ENCODE data around the gene PKP4. TPM values are rescaled to one million over a fixed set of nuclear protein-coding genes. Genes with fewer than 3 reads are reported as not detected.

The PKP4 gene
- total and polyA plus RNA-seq, 9 of the 15 experiments (the other 6 are each of a cell fraction or from before 2014, with no cell fraction given) = 24.6 to 99.1 (median 74.0) TPM

DNA sequence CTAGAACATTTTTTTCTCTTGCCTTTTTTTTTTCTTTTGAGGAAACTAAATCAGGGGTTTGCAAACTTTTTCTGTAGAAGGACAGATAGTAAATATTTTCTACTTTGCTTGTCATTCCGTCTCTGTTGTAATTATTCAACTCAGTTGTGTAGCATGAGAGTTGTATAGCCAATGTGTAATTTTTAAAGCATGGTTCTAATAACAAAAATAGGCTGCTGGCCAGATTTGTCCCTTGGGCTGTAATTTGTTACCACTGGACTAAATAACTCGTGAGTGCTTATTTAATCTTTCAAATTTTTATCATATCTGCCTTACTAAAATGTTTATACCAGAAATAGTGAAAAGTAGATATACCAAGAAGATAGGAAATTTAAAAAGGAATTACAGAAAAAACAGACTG, 43.2 kb upstream of the PKP4 start:
- no peak overlapping the region for H3K9ac ChIP-seq (ENCODE audit: insufficient read depth in 1 of 2, low read depth in 2 of 2, low read length in 2 of 2)
- no peaks in the 10 kb centered on the region for H3K4me1 ChIP-seq (replicated peaks in 1 of 2; ENCODE audit: control insufficient read depth in 2 of 2, insufficient read depth in 2 of 2, low read length in 2 of 2)
- H3K27me3 ChIP-seq (ENCODE audit: control insufficient read depth in 2 of 2, insufficient read depth in 2 of 2, low read length in 2 of 2) = no peaks in the 10 kb centered on the region
- BruUV-seq (replicated peaks) = no TSS peak
- H3K4me3 ChIP-seq = no peak overlapping the region
- 13% methylated on average over 2 of the region's 2 CpGs for WGBS (ENCODE audit: insufficient coverage, low coverage, missing lambda C conversion rate)
- no peak overlapping the region for H3K4me2 ChIP-seq (ENCODE audit: insufficient read depth, low read length)
- ATAC-seq = no peak
- no peaks in the 10 kb centered on the region for H3K9me1 ChIP-seq (ENCODE audit: control insufficient read depth, insufficient read depth, low read length)
- no peaks in the 10 kb centered on the region for H3K79me2 ChIP-seq (ENCODE audit: control insufficient read depth, insufficient read depth, low read length)
- H3K36me3 ChIP-seq (ENCODE audit: control insufficient read depth, insufficient read depth, low read length) = no peaks in the 10 kb centered on the region
- FAIRE-seq = no peak
- in situ Hi-C loops (cut with MboI) = no loop called here
- no peak for DNase-seq (ENCODE audit: extremely low read depth in 1 of 4, low spot score in 3 of 4)
- H4K20me1 ChIP-seq (replicated peaks; ENCODE audit: control insufficient read depth, insufficient read depth, low read length) = no peaks in the 10 kb centered on the region
- ChIA-PET CTCF (ENCODE audit: low intra/inter-chr PET ratio) (no interaction called here), POLR2A (no interaction called here)
- H3K27ac ChIP-seq (ENCODE audit: extremely low read depth, low read depth, low read length) = no peak overlapping the region
- intact Hi-C loops (cut with micrococcal nuclease) = no loop called here
- H3K9me3 ChIP-seq (replicated peaks; ENCODE audit: control insufficient read depth, insufficient read depth, low read depth, low read length) = no peaks in the 10 kb centered on the region
- no peak overlapping the region for H2AFZ ChIP-seq (ENCODE audit: low read depth, low read length)
- TF ChIP-seq ZNF780A (CRISPR knock-in tag; IDR thresholded peaks at IDR 0.05) = no peak
- TF ChIP-seq, protein P1, sequence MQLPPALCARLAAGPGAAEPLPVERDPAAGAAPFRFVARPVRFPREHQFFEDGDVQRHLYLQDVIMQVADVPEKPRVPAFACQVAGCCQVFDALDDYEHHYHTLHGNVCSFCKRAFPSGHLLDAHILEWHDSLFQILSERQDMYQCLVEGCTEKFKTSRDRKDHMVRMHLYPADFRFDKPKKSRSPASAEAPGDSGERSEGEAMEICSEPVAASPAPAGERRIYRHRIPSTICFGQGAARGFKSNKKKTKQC (CRISPR knock-in tag; IDR thresholded peaks at IDR 0.05) = no peak
- no peak for TF ChIP-seq NUFIP1 (IDR thresholded peaks at IDR 0.05; ENCODE audit: partially characterized antibody)
- TF ChIP-seq TAF7 (tag; IDR thresholded peaks at IDR 0.05) = no peak
- TF ChIP-seq, protein P2, sequence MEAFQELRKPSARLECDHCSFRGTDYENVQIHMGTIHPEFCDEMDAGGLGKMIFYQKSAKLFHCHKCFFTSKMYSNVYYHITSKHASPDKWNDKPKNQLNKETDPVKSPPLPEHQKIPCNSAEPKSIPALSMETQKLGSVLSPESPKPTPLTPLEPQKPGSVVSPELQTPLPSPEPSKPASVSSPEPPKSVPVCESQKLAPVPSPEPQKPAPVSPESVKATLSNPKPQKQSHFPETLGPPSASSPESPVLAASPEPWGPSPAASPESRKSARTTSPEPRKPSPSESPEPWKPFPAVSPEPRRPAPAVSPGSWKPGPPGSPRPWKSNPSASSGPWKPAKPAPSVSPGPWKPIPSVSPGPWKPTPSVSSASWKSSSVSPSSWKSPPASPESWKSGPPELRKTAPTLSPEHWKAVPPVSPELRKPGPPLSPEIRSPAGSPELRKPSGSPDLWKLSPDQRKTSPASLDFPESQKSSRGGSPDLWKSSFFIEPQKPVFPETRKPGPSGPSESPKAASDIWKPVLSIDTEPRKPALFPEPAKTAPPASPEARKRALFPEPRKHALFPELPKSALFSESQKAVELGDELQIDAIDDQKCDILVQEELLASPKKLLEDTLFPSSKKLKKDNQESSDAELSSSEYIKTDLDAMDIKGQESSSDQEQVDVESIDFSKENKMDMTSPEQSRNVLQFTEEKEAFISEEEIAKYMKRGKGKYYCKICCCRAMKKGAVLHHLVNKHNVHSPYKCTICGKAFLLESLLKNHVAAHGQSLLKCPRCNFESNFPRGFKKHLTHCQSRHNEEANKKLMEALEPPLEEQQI (IDR thresholded peaks at IDR 0.05) = no peak
- no peak for TF ChIP-seq EZH2 (IDR thresholded peaks at IDR 0.05; ENCODE audit: borderline replicate concordance, low read depth, low read length)
- TF ChIP-seq NONO (IDR thresholded peaks at IDR 0.05; ENCODE audit: low read depth in 2 of 2, low read length in 1 of 2) = no peak
- TF ChIP-seq DMBX1 (CRISPR knock-in tag; IDR thresholded peaks at IDR 0.05; ENCODE audit: borderline replicate concordance) = no peak
- TF ChIP-seq, protein P3, sequence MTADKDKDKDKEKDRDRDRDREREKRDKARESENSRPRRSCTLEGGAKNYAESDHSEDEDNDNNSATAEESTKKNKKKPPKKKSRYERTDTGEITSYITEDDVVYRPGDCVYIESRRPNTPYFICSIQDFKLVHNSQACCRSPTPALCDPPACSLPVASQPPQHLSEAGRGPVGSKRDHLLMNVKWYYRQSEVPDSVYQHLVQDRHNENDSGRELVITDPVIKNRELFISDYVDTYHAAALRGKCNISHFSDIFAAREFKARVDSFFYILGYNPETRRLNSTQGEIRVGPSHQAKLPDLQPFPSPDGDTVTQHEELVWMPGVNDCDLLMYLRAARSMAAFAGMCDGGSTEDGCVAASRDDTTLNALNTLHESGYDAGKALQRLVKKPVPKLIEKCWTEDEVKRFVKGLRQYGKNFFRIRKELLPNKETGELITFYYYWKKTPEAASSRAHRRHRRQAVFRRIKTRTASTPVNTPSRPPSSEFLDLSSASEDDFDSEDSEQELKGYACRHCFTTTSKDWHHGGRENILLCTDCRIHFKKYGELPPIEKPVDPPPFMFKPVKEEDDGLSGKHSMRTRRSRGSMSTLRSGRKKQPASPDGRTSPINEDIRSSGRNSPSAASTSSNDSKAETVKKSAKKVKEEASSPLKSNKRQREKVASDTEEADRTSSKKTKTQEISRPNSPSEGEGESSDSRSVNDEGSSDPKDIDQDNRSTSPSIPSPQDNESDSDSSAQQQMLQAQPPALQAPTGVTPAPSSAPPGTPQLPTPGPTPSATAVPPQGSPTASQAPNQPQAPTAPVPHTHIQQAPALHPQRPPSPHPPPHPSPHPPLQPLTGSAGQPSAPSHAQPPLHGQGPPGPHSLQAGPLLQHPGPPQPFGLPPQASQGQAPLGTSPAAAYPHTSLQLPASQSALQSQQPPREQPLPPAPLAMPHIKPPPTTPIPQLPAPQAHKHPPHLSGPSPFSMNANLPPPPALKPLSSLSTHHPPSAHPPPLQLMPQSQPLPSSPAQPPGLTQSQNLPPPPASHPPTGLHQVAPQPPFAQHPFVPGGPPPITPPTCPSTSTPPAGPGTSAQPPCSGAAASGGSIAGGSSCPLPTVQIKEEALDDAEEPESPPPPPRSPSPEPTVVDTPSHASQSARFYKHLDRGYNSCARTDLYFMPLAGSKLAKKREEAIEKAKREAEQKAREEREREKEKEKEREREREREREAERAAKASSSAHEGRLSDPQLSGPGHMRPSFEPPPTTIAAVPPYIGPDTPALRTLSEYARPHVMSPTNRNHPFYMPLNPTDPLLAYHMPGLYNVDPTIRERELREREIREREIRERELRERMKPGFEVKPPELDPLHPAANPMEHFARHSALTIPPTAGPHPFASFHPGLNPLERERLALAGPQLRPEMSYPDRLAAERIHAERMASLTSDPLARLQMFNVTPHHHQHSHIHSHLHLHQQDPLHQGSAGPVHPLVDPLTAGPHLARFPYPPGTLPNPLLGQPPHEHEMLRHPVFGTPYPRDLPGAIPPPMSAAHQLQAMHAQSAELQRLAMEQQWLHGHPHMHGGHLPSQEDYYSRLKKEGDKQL (CRISPR knock-in tag; IDR thresholded peaks at IDR 0.05; ENCODE audit: borderline replicate concordance) = no peak
- no peak for TF ChIP-seq MTA3 (IDR thresholded peaks at IDR 0.05; ENCODE audit: borderline replicate concordance)
- TF ChIP-seq NELFE (IDR thresholded peaks at IDR 0.05; ENCODE audit: insufficient read depth, insufficient read length) = no peak
- TF ChIP-seq, protein P4, sequence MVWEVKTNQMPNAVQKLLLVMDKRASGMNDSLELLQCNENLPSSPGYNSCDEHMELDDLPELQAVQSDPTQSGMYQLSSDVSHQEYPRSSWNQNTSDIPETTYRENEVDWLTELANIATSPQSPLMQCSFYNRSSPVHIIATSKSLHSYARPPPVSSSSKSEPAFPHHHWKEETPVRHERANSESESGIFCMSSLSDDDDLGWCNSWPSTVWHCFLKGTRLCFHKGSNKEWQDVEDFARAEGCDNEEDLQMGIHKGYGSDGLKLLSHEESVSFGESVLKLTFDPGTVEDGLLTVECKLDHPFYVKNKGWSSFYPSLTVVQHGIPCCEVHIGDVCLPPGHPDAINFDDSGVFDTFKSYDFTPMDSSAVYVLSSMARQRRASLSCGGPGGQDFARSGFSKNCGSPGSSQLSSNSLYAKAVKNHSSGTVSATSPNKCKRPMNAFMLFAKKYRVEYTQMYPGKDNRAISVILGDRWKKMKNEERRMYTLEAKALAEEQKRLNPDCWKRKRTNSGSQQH (CRISPR knock-in tag; IDR thresholded peaks at IDR 0.05) = no peak
- no peak for TF ChIP-seq RBM34 (IDR thresholded peaks at IDR 0.05; ENCODE audit: borderline replicate concordance, insufficient read depth, low read length)
